Natural killer cell (primary cell): ENCODE results near the gene GNB2. TPM values are rescaled to one million over a fixed set of nuclear protein-coding genes. Genes with fewer than 3 reads are reported as not detected.

Source experiments
- ATAC-seq, 3 donors: fragments of 150-1000 bp in 2 of 3; fragments of 200-7000 bp in 1 of 3; cut with Tn5 transposase; 1 replicate in 1 of 3; 2 replicates in 2 of 3; pipeline ENCODE4 v1.10.0; 2021; ENCODE audit warnings: mild to moderate bottlenecking in 2 of 3, moderate library complexity in 2 of 3
- DNase-seq, 2 donors: peaks; one replicate each; pipeline versions ENCODE4 v3.0.0 to v3.0.0-alpha.2; 2013 to 2021; ENCODE audit warnings: mixed read lengths in 1 of 2
- H3K27ac ChIP-seq: one replicate; pipeline ENCODE4 v1.5.1; 2013; ENCODE audit warnings: mild to moderate bottlenecking, low read length
- H3K27me3 ChIP-seq: one replicate; pipeline ENCODE4 v1.6.1; 2013; ENCODE audit warnings: low read length; ENCODE audit not compliant: control insufficient read depth, insufficient read depth
- H3K36me3 ChIP-seq: one replicate; pipeline ENCODE4 v1.6.1; 2013; ENCODE audit warnings: low read length; ENCODE audit not compliant: control insufficient read depth, insufficient read depth
- H3K4me1 ChIP-seq: one replicate; pipeline ENCODE4 v1.6.1; 2013; ENCODE audit warnings: low read length; ENCODE audit not compliant: control insufficient read depth, insufficient read depth
- H3K4me3 ChIP-seq: one replicate; pipeline ENCODE4 v1.5.1; 2013; ENCODE audit warnings: low read length
- H3K9me3 ChIP-seq: one replicate; pipeline ENCODE4 v1.6.1; 2013; ENCODE audit warnings: low read length; ENCODE audit not compliant: control insufficient read depth, insufficient read depth
- H3K27ac Mint-ChIP-seq, 2 donors: one replicate each; pipeline ENCODE4 v1.8.0; 2022; ENCODE audit warnings: mild to moderate bottlenecking in 2 of 2, mixed read lengths in 2 of 2, moderate library complexity in 1 of 2
- H3K27me3 Mint-ChIP-seq, 2 donors: one replicate each; pipeline ENCODE4 v1.8.0; 2022; ENCODE audit warnings: low read depth in 2 of 2, mixed read lengths in 2 of 2
- H3K36me3 Mint-ChIP-seq: one replicate; pipeline ENCODE4 v1.8.0; 2022; ENCODE audit warnings: mixed read lengths
- H3K4me1 Mint-ChIP-seq, 2 donors: one replicate each; pipeline ENCODE4 v1.8.0; 2022; ENCODE audit warnings: mixed read lengths in 2 of 2
- H3K4me3 Mint-ChIP-seq: one replicate; pipeline ENCODE4 v1.8.0; 2022; ENCODE audit warnings: mild to moderate bottlenecking, moderate library complexity, mixed read lengths
- H3K9me3 Mint-ChIP-seq, 2 donors: one replicate each; pipeline ENCODE4 v1.8.0; 2022; ENCODE audit warnings: mixed read lengths in 2 of 2
- CTCF ChIP-seq: fragments of 200-600 bp; IDR thresholded peaks from one replicate; pipeline ENCODE4 v1.8.0; 2022; ENCODE audit warnings: antibody characterized with exemption
- WGBS: methylation state at CpG from one replicate; pipeline ENCODE4 v1.1.7; 2013; ENCODE audit warnings: missing lambda C conversion rate; ENCODE audit not compliant: insufficient coverage; 5-methylcytosine and 5-hydroxymethylcytosine counted together
- intact Hi-C: fragments of 100-400 bp; cut with micrococcal nuclease; formaldehyde crosslinking; loops from one replicate; pipeline ENCODE4 v1.14.2; 2022
- total RNA-seq, 4 donors: library from RNA; stranded (reverse); fragments of 120-200 nt in 1 of 4; gene quantifications; one replicate each; pipeline versions ENCODE4 v1.2.3 to v1.2.4, GENCODE V29; 2013 to 2022

Gene GNB2
- total RNA-seq, 3 donors from 2014 or later (not counting 1 experiment from before 2014, with no cell fraction given), result 194 to 227 (median 212) TPM

DNA sequence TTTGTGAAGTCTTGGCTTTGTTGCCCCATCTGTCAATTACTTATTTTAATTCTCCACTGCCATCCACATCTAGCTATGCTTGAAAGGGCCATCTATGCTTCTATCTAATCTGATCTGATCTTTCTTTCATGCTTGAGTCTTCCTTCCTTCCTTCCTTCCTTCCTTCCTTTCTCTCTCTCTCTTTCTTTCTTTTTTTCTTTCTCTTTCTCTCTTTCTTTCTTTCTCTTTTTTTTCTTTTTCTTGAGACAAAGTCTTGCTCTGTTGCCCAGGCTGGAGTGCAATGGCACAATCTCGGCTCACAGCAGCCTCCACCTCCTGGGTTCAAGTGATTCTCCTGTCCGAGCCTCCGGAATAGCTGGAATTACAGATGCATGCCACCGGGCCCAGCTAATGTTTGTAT, 43.5 kb upstream of the GNB2 start:
- 97% methylated on average over 4 of the region's 4 CpGs for WGBS
- Mint-ChIP-seq H3K9me3 (no peaks in the 10 kb centered on the region), H3K4me3 (no peak overlapping the region), H3K27ac (peak overlapping the region in 1 of 2 donors; percentile 7), H3K27me3 (peaks cover 0 to 4% of the 10 kb centered on the region in 2 donors), H3K36me3 (no peaks in the 10 kb centered on the region), H3K4me1 (peaks cover 11 to 48% of the 10 kb centered on the region in 2 donors)
- no peaks in the 10 kb centered on the region for H3K9me3 ChIP-seq
- H3K4me3 ChIP-seq, result no peak overlapping the region
- H3K4me1 ChIP-seq, result peaks cover 34% of the 10 kb centered on the region
- intact Hi-C loops, result loop anchor here (5.0 kb wide), 2 partner anchors 42 to 62 kb away; partner anchors contain the start of genes GIGYF1 and GNB2
- no peak overlapping the region for H3K27ac ChIP-seq
- no peaks in the 10 kb centered on the region for H3K36me3 ChIP-seq
- no peak for TF ChIP-seq CTCF
- DNase-seq, result no peak
- H3K27me3 ChIP-seq, result no peaks in the 10 kb centered on the region
- no peak for ATAC-seq

GRCh38 chr7:100632951-100633717, 40.4 kb upstream of the GNB2 start:
- Mint-ChIP-seq H3K27ac (peak overlapping the region in 1 of 2 donors; percentile 34), H3K36me3 (no peaks in the 10 kb centered on the region), H3K4me1 (peaks cover 11 to 32% of the 10 kb centered on the region in 2 donors), H3K9me3 (no peaks in the 10 kb centered on the region), H3K27me3 (peaks cover 0 to 4% of the 10 kb centered on the region in 2 donors), H3K4me3 (peak overlapping the region; percentile 86)
- Histone ChIP-seq H3K27me3 (no peaks in the 10 kb centered on the region), H3K36me3 (no peaks in the 10 kb centered on the region), H3K4me1 (peaks cover 14% of the 10 kb centered on the region), H3K27ac (peak overlapping the region; percentile 56), H3K4me3 (peak overlapping the region; percentile 88), H3K9me3 (no peaks in the 10 kb centered on the region)
- 1% methylated on average over 72 of the region's 72 CpGs for WGBS
- DNase-seq (peak; percentile 37 to 78), ATAC-seq (peak; percentile 77 to 81 (median 79))
- intact Hi-C loops, result loop anchor here (5.0 kb wide), 2 partner anchors 39 to 59 kb away; partner anchors contain the start of genes GIGYF1 and GNB2
- peak; percentile 31 for TF ChIP-seq CTCF

DNA sequence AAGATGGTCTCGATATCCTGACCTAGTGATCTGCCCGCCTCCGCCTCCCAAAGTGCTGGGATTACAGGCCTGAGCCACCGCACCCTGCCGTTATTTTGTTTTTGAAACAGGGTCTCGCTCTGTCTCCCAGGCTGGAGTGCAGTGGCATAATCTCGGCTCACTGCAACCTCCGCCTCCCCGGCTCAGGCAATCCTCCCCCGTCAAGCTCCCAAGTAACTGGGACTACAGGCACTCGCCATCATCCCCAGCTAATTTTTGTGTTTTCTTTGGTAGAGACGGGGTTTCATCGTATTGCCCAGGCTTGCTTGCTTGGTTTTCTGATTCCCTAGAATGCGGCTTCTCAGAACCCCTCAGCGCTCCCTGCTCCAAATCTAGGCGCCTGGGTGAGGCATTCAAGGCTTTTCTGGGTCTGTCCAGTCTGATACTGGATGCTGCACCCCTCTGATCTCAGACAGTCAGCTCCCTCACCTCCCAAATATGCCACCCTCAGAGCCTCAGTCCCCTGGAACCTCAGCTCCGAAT, 33.5 kb upstream of the GNB2 start:
- no peak overlapping the region for H3K4me3 Mint-ChIP-seq
- intact Hi-C loops, result no loop called here
- H3K9me3 ChIP-seq, result no peaks in the 10 kb centered on the region
- H3K27ac ChIP-seq, result no peak overlapping the region
- H3K4me1 ChIP-seq, result no peaks in the 10 kb centered on the region
- no peak for DNase-seq
- WGBS, result 95% methylated on average over 17 of the region's 17 CpGs
- no peaks in the 10 kb centered on the region for H3K9me3 Mint-ChIP-seq
- no peak for TF ChIP-seq CTCF
- H3K36me3 ChIP-seq, result no peaks in the 10 kb centered on the region
- H3K27me3 Mint-ChIP-seq, result peaks cover 0 to 2% of the 10 kb centered on the region in 2 donors
- H3K27me3 ChIP-seq, result no peaks in the 10 kb centered on the region
- no peaks in the 10 kb centered on the region for H3K4me1 Mint-ChIP-seq
- no peak overlapping the region for H3K4me3 ChIP-seq
- no peak for ATAC-seq
- no peaks in the 10 kb centered on the region for H3K36me3 Mint-ChIP-seq
- H3K27ac Mint-ChIP-seq, result no peak overlapping the region
